K562 (cell line): ENCODE data around the gene STK36. TPM values are rescaled to one million over a fixed set of nuclear protein-coding genes. Genes with fewer than 3 reads are reported as not detected.

Source experiments
- ATF1 ChIP-seq, 2 experiments: fragments of 450-650 bp in 1 of 2; IDR thresholded peaks; 2 replicates each; pipeline ENCODE4 v1.6.1; 2016; ENCODE audit warnings: missing compliant biosample characterization in 1 of 2, missing genetic modification characterization in 1 of 2
- ATF2 ChIP-seq: sonication (generic); formaldehyde crosslinking; IDR thresholded peaks from 2 replicates; pipeline ENCODE4 v1.8.1; 2022; ENCODE audit warnings: missing genetic modification reagents
- CEBPG ChIP-seq, 3 experiments: fragments of 200-800 bp in 1 of 3; sonication (Bioruptor generic) in 1 of 3; sonication (generic) in 1 of 3; formaldehyde crosslinking in 1 of 3; IDR thresholded peaks in 2 of 3; conservative IDR thresholded peaks in 1 of 3; 2 replicates each; pipeline versions ENCODE4 v1.6.1 to v1.8.0; 2016 to 2022; ENCODE audit warnings: missing compliant biosample characterization in 2 of 3, missing genetic modification characterization in 2 of 3, mild to moderate bottlenecking in 1 of 3, missing genetic modification reagents in 1 of 3
- CEBPZ ChIP-seq: fragments of 150-350 bp; IDR thresholded peaks from 2 replicates; pipeline ENCODE4 v1.6.1; 2014; ENCODE audit warnings: low read depth, mild to moderate bottlenecking, low read length, borderline replicate concordance
- CTBP1 ChIP-seq: fragments of 450-650 bp; IDR thresholded peaks from 2 replicates; pipeline ENCODE4 v1.6.1; 2016; ENCODE audit warnings: borderline replicate concordance
- FUS ChIP-seq: fragments of 200-400 bp; formaldehyde crosslinking; optimal IDR thresholded peaks from 2 replicates; pipeline ENCODE3; 2017; ENCODE audit warnings: low read depth, low read length
- JUND ChIP-seq, 2 experiments: IDR thresholded peaks; 2 replicates in 1 of 2; 3 replicates in 1 of 2; pipeline ENCODE4 v1.6.1; 2011; ENCODE audit warnings: borderline replicate concordance in 2 of 2, low read depth in 2 of 2, low read length in 2 of 2, improper control_type of control experiment in 1 of 2, missing biosample characterization in 1 of 2, missing genetic modification characterization in 1 of 2, missing genetic modification reagents in 1 of 2
- MAFK ChIP-seq: IDR thresholded peaks from 2 replicates; pipeline ENCODE4 v1.6.1; 2011; ENCODE audit warnings: low read length, improper control_type of control experiment
- NELFE ChIP-seq: IDR thresholded peaks from 2 replicates; pipeline ENCODE4 v1.6.1; 2011; ENCODE audit warnings: mild to moderate bottlenecking; ENCODE audit not compliant: insufficient read depth, insufficient read length
- PKNOX1 ChIP-seq: fragments of 450-650 bp; IDR thresholded peaks from 2 replicates; pipeline ENCODE4 v1.6.1; 2016
- RNF2 ChIP-seq: sonication (generic); IDR thresholded peaks from 2 replicates; pipeline ENCODE4 v1.6.1; 2016
- SREBF2 ChIP-seq: sonication (generic); formaldehyde crosslinking; IDR thresholded peaks from 2 replicates; pipeline ENCODE4 v1.4.0; 2020; ENCODE audit warnings: mild to moderate bottlenecking, missing genetic modification reagents
- TEAD2 ChIP-seq: fragments of 450-650 bp; IDR thresholded peaks from 2 replicates; pipeline ENCODE4 v1.6.1; 2016; ENCODE audit warnings: missing genetic modification characterization, control low read depth, missing compliant biosample characterization
- WHSC1 ChIP-seq: IDR thresholded peaks from one replicate; pipeline ENCODE4 v1.6.1; 2012; ENCODE audit warnings: low read length, control low read depth, inconsistent platforms
- polyA plus RNA-seq, 8 experiments: library from polyadenylated mRNA; depleted of rRNA in 4 of 8; stranded (reverse) in 5 of 8; unstranded in 3 of 8; fragments of >200 nt; fragmentation: Nextera tagmentation in 2 of 8; fragmentation: Illumina TruSeq in 1 of 8; extraction: Ambion mirVana in 2 of 8; extraction: Trizol in 1 of 8; gene quantifications; 2 replicates each; pipeline versions ENCODE4 v1.2.1 to v1.2.3, GENCODE V29; 2011 to 2014; ENCODE audit warnings: inconsistent platforms in 1 of 8, missing spikeins in 1 of 8
- total RNA-seq, 7 experiments: library from RNA; depleted of rRNA in 6 of 7; stranded (reverse); fragments of >200 nt in 6 of 7; fragmentation: Illumina TruSeq in 2 of 7; extraction: Trizol in 2 of 7; gene quantifications; 2 replicates each; pipeline versions ENCODE4 v1.2.1 to v1.2.3, GENCODE V29; 2011 to 2021; ENCODE audit warnings: low replicate concordance in 1 of 7

The STK36 gene
- total and polyA plus RNA-seq, 9 of the 15 experiments (the other 6 are each of a cell fraction or from before 2014, with no cell fraction given) = 3.5 to 12.4 (median 6.7) TPM

DNA sequence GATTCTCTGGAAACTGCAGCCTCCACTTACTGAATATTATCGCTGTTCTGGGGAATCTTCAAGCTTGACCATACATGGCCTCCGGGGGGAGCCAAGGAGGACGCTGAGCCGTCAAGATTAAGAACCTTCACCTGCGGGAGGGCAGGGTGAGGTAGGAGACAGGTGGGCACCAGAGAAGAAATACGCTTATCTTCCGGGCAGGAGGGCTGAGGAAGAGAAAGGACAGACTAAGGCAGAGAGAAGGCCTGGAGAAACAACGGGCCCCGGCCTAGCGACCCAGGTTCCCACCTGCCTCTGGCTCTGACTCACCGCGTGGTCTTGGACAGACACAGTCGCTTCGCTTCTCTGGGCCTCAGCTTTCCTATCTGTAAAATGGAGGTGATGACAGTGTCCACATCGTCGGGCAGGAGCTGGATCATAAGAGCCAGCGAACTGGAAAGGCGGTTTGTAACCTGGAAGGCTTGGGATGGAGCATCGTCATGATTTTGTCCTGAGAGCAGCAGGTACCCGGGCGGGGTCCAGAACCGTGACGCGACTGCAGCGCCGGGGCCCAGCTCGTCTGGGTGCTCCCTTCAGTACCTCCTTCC, 13.1 kb upstream of the STK36 start (continued):
- no peak for TF ChIP-seq PKNOX1
- peak; percentile 20; the same call in 1 of the 2 replicates for TF ChIP-seq CTBP1
- no peak for TF ChIP-seq SREBF2 (CRISPR knock-in tag)
- TF ChIP-seq MAFK = no peak
- no peak for TF ChIP-seq FUS
- TF ChIP-seq CEBPZ = no peak
- no peak for TF ChIP-seq NELFE
- no peak for TF ChIP-seq ATF2 (CRISPR knock-in tag)
- TF ChIP-seq JUND (IDR thresholded peaks at IDR 0.05; ENCODE audit: borderline replicate concordance, low read depth, low read length) = no peak
- no peak for TF ChIP-seq JUND (tag; IDR thresholded peaks at IDR 0.05; ENCODE audit: borderline replicate concordance, low read depth, low read length)
- TF ChIP-seq RNF2 = no peak
- TF ChIP-seq ATF1 (CRISPR knock-in tag; IDR thresholded peaks at IDR 0.05) = no peak
- no peak for TF ChIP-seq ATF1 (tag; IDR thresholded peaks at IDR 0.05)
- TF ChIP-seq CEBPG (CRISPR knock-in tag; IDR thresholded peaks at IDR 0.05) = no peak
- TF ChIP-seq CEBPG (tag; conservative IDR thresholded peaks at IDR 0.05 in 1 of 2, IDR thresholded peaks at IDR 0.05 in 1 of 2) = no peak
- TF ChIP-seq TEAD2 = no peak
- TF ChIP-seq WHSC1 = no peak
